Measurements from ENCODE around the gene NUDT22. TPM values are rescaled to one million over a fixed set of nuclear protein-coding genes. Genes with fewer than 3 reads are reported as not detected.

The NUDT22 gene
- polyA plus RNA-seq, 3 donors, result 20.6 to 22.0 (median 21.9) TPM

GRCh38 chr11:64268025-64268892 lies 42.2 kb downstream of the NUDT22 start:
- DNase-seq (ENCODE audit: low read depth in 3 of 3, low spot score in 2 of 3), result no peak

GRCh38 chr11:64268893-64269539 lies 42.9 kb downstream of the NUDT22 start:
- no peak for DNase-seq (ENCODE audit: low read depth in 3 of 3, low spot score in 2 of 3)

GRCh38 chr11:64269540-64270220 lies 43.6 kb downstream of the NUDT22 start:
- DNase-seq (ENCODE audit: low read depth in 3 of 3, low spot score in 2 of 3), result peak; percentile 98

- no peak for DNase-seq (ENCODE audit: low read depth in 3 of 3, low spot score in 2 of 3)
Observed at GRCh38 chr11:64275031-64275800, 49.1 kb downstream of the NUDT22 start.

- DNase-seq (ENCODE audit: low read depth in 3 of 3, low spot score in 2 of 3), result no peak
Observed at GRCh38 chr11:64275841-64276240, 49.8 kb downstream of the NUDT22 start.

- no peak for DNase-seq (ENCODE audit: low read depth in 3 of 3, low spot score in 2 of 3)
Observed at GRCh38 chr11:64276653-64277431, 50.8 kb downstream of the NUDT22 start.

- no peak for DNase-seq (ENCODE audit: low read depth in 3 of 3, low spot score in 2 of 3)
Observed at GRCh38 chr11:64278576-64279190, 52.6 kb downstream of the NUDT22 start.

Other genes starting within 250 kb of the NUDT22 start
- 100 to 1,000 TPM in 1 of 3 donors, 10 to 100 TPM in 2; 96.8 to 103 (median 97.5) TPM for gene OTUB1, start 239.8 kb upstream of the NUDT22 start, polyA plus RNA-seq (ENCODE audit: insufficient read length in 3 of 3)
- gene FLRT1, start 190.3 kb upstream of the NUDT22 start, polyA plus RNA-seq (ENCODE audit: insufficient read length in 3 of 3), result 1 to 10 TPM; 2.6 to 2.8 (median 2.7) TPM
- 10 to 100 TPM; 18.5 to 19.8 (median 18.6) TPM for gene MACROD1, start 60.2 kb upstream of the NUDT22 start, polyA plus RNA-seq (ENCODE audit: insufficient read length in 3 of 3)
- 100 to 1,000 TPM; 188 to 220 (median 209) TPM for gene STIP1, start 40.1 kb upstream of the NUDT22 start, polyA plus RNA-seq (ENCODE audit: insufficient read length in 3 of 3)
- gene FERMT3, start 19.6 kb upstream of the NUDT22 start, polyA plus RNA-seq (ENCODE audit: insufficient read length in 3 of 3), result 1 to 10 TPM; 4.3 to 6.8 (median 5.6) TPM
- 10 to 100 TPM; 37.0 to 46.2 (median 42.5) TPM for gene TRPT1, start 88 bp upstream of the NUDT22 start, polyA plus RNA-seq (ENCODE audit: insufficient read length in 3 of 3)
- 10 to 100 TPM; 54.5 to 61.9 (median 54.7) TPM for gene DNAJC4, start 4.3 kb downstream of the NUDT22 start, polyA plus RNA-seq (ENCODE audit: insufficient read length in 3 of 3)
- 10 to 100 TPM; 73.8 to 84.8 (median 81.0) TPM for gene VEGFB, start 8.3 kb downstream of the NUDT22 start, polyA plus RNA-seq (ENCODE audit: insufficient read length in 3 of 3)
- 10 to 100 TPM; 84.9 to 99.3 (median 91.9) TPM for gene FKBP2, start 14.8 kb downstream of the NUDT22 start, polyA plus RNA-seq (ENCODE audit: insufficient read length in 3 of 3)
- 10 to 100 TPM; 52.9 to 73.6 (median 68.0) TPM for gene PPP1R14B, start 20.7 kb downstream of the NUDT22 start, polyA plus RNA-seq (ENCODE audit: insufficient read length in 3 of 3)
- 10 to 100 TPM; 10.9 to 12.5 (median 11.1) TPM for gene PLCB3, start 25.3 kb downstream of the NUDT22 start, polyA plus RNA-seq (ENCODE audit: insufficient read length in 3 of 3)
- 10 to 100 TPM; 33.6 to 45.9 (median 41.2) TPM for gene BAD, start 58.4 kb downstream of the NUDT22 start, polyA plus RNA-seq (ENCODE audit: insufficient read length in 3 of 3)
- 10 to 100 TPM; 20.4 to 29.6 (median 26.5) TPM for gene GPR137, start 59.6 kb downstream of the NUDT22 start, polyA plus RNA-seq (ENCODE audit: insufficient read length in 3 of 3)
- under 1 TPM in 1 of 3 donors, not detected in 2; 0.13 TPM for gene KCNK4, start 65.0 kb downstream of the NUDT22 start, polyA plus RNA-seq (ENCODE audit: insufficient read length in 3 of 3)
- gene CATSPERZ, start 74.1 kb downstream of the NUDT22 start, polyA plus RNA-seq (ENCODE audit: insufficient read length in 3 of 3), result not detected
- gene ESRRA, start 79.2 kb downstream of the NUDT22 start, polyA plus RNA-seq (ENCODE audit: insufficient read length in 3 of 3), result 10 to 100 TPM; 16.3 to 19.1 (median 16.4) TPM
- gene TRMT112, start 91.3 kb downstream of the NUDT22 start, polyA plus RNA-seq (ENCODE audit: insufficient read length in 3 of 3), result 100 to 1,000 TPM; 191 to 224 (median 220) TPM
- 100 to 1,000 TPM; 175 to 197 (median 195) TPM for gene PRDX5, start 91.8 kb downstream of the NUDT22 start, polyA plus RNA-seq (ENCODE audit: insufficient read length in 3 of 3)
- 1 to 10 TPM; 1.7 to 2.0 (median 1.8) TPM for gene CCDC88B, start 113.9 kb downstream of the NUDT22 start, polyA plus RNA-seq (ENCODE audit: insufficient read length in 3 of 3)
- 10 to 100 TPM in 1 of 3 donors, 1 to 10 TPM in 2; 8.7 to 10.4 (median 9.8) TPM for gene RPS6KA4, start 132.9 kb downstream of the NUDT22 start, polyA plus RNA-seq (ENCODE audit: insufficient read length in 3 of 3)